ENCODE results near the gene RPS5. TPM values are rescaled to one million over a fixed set of nuclear protein-coding genes. Genes with fewer than 3 reads are reported as not detected.
"Not testable (repeated sequence)": the region's sequence is repeated elsewhere in the genome, so short reads cannot be mapped to it uniquely, and the experiment has no call there.

Gene RPS5
- total RNA-seq, 1 donor from 2014 or later, result 1,209 TPM

GRCh38 chr19:58346961-58347929 is 39.8 kb upstream of the RPS5 start:
- TF ChIP-seq CTCF (conservative IDR thresholded peaks at IDR 0.05), result no peak
- peak; percentile 63 for DNase-seq (ENCODE audit: low read depth, low spot score)
- Mint-ChIP-seq H3K27ac (ENCODE audit: unreplicated experiment) (peak overlapping the region; percentile 87), H3K4me3 (peak overlapping the region; percentile 95), H3K9me3 (no peaks in the 10 kb centered on the region), H3K36me3 (ENCODE audit: low read depth) (peaks cover 6% of the 10 kb centered on the region), H3K4me1 (peaks cover 23% of the 10 kb centered on the region), H3K27me3 (ENCODE audit: low read depth) (peaks cover 18% of the 10 kb centered on the region)

GRCh38 chr19:58348080-58348479 is 39.0 kb upstream of the RPS5 start:
- not testable (repeated sequence) for H3K36me3 Mint-ChIP-seq (ENCODE audit: low read depth); H3K9me3 Mint-ChIP-seq; DNase-seq (ENCODE audit: low read depth, low spot score); H3K27ac Mint-ChIP-seq (ENCODE audit: unreplicated experiment)
- H3K4me3 Mint-ChIP-seq, result peak overlapping the region; percentile 95
- peaks cover 18% of the 10 kb centered on the region for H3K27me3 Mint-ChIP-seq (ENCODE audit: low read depth)
- peaks cover 26% of the 10 kb centered on the region for H3K4me1 Mint-ChIP-seq

GRCh38 chr19:58349590-58349989 is 37.5 kb upstream of the RPS5 start:
- no peak for DNase-seq (ENCODE audit: low read depth, low spot score)
- H3K36me3 Mint-ChIP-seq (ENCODE audit: low read depth), result peaks cover 3% of the 10 kb centered on the region
- peaks cover 18% of the 10 kb centered on the region for H3K27me3 Mint-ChIP-seq (ENCODE audit: low read depth)
- no peaks in the 10 kb centered on the region for H3K9me3 Mint-ChIP-seq
- H3K27ac Mint-ChIP-seq (ENCODE audit: unreplicated experiment), result no peak overlapping the region
- no peak for TF ChIP-seq CTCF (conservative IDR thresholded peaks at IDR 0.05)
- H3K4me1 Mint-ChIP-seq, result peaks cover 26% of the 10 kb centered on the region
- peak overlapping the region; percentile 57 for H3K4me3 Mint-ChIP-seq

GRCh38 chr19:58350001-58350861 is 36.8 kb upstream of the RPS5 start:
- Mint-ChIP-seq H3K27ac (ENCODE audit: unreplicated experiment) (no peak overlapping the region), H3K36me3 (ENCODE audit: low read depth) (peaks cover 3% of the 10 kb centered on the region), H3K4me3 (peak overlapping the region; percentile 51), H3K9me3 (no peaks in the 10 kb centered on the region), H3K4me1 (peaks cover 26% of the 10 kb centered on the region), H3K27me3 (ENCODE audit: low read depth) (peaks cover 16% of the 10 kb centered on the region)
- no peak for DNase-seq (ENCODE audit: low read depth, low spot score)
- no peak for TF ChIP-seq CTCF (conservative IDR thresholded peaks at IDR 0.05)

GRCh38 chr19:58350871-58351557 is 36.1 kb upstream of the RPS5 start:
- Mint-ChIP-seq H3K27ac (ENCODE audit: unreplicated experiment) (no peak overlapping the region), H3K4me1 (peaks cover 20% of the 10 kb centered on the region)
- DNase-seq (ENCODE audit: low read depth, low spot score), result no peak

More at GRCh38 chr19:58350871-58351557, 36.1 kb upstream of the RPS5 start:
- Mint-ChIP-seq H3K36me3 (ENCODE audit: low read depth) (no peaks in the 10 kb centered on the region), H3K27me3 (ENCODE audit: low read depth) (peaks cover 9% of the 10 kb centered on the region), H3K4me3 (peak overlapping the region; percentile 51), H3K9me3 (no peaks in the 10 kb centered on the region)
- TF ChIP-seq CTCF (conservative IDR thresholded peaks at IDR 0.05), result no peak

Data from neural crest cell (in vitro differentiated cells).